Osteoblast (primary cell): Measurements from ENCODE around the gene AK8. TPM values are rescaled to one million over a fixed set of nuclear protein-coding genes. Genes with fewer than 3 reads are reported as not detected.

Experiments
- DNase-seq: peaks from one replicate; pipeline ENCODE4 v3.0.0; 2011; ENCODE audit warnings: low spot score, mixed read lengths; ENCODE audit not compliant: insufficient read length; ENCODE audit errors: missing footprints
- H2AFZ ChIP-seq: 2 replicates; pipeline ENCODE4 v1.6.0; 2011; ENCODE audit warnings: mild to moderate bottlenecking, low read length
- H3K27ac ChIP-seq: 2 replicates; pipeline ENCODE4 v1.5.1; 2011; ENCODE audit warnings: mild to moderate bottlenecking, low read depth, low read length, moderate library complexity
- H3K27me3 ChIP-seq: 2 replicates; pipeline ENCODE4 v1.6.0; 2012; ENCODE audit warnings: mild to moderate bottlenecking, control low read depth, inconsistent platforms, low read length, moderate library complexity; ENCODE audit not compliant: insufficient read depth
- H3K36me3 ChIP-seq: 2 replicates; pipeline ENCODE4 v1.5.1; 2011; ENCODE audit warnings: mild to moderate bottlenecking, low read length, control low read depth, moderate library complexity; ENCODE audit not compliant: insufficient read depth
- H3K4me1 ChIP-seq: 2 replicates; pipeline ENCODE4 v1.5.1; 2011; ENCODE audit warnings: mild to moderate bottlenecking, low read length, control low read depth, moderate library complexity; ENCODE audit not compliant: insufficient read depth
- H3K4me2 ChIP-seq: 2 replicates; pipeline ENCODE4 v1.6.0; 2011; ENCODE audit warnings: mild to moderate bottlenecking, low read length; ENCODE audit not compliant: insufficient read depth
- H3K4me3 ChIP-seq: fragments of 200-600 bp; sonication (generic); 3 replicates; pipeline ENCODE4 v1.5.1; 2012; ENCODE audit warnings: mild to moderate bottlenecking, low read length, inconsistent platforms; ENCODE audit not compliant: insufficient read depth
- H3K79me2 ChIP-seq: 2 replicates; pipeline ENCODE4 v1.6.0; 2012; ENCODE audit warnings: mild to moderate bottlenecking, low read length, control low read depth, inconsistent platforms; ENCODE audit not compliant: insufficient read depth
- H3K9me3 ChIP-seq: 2 replicates; pipeline ENCODE4 v1.5.1; 2011; ENCODE audit warnings: low read depth, low read length, control low read depth
- H4K20me1 ChIP-seq: 2 replicates; pipeline ENCODE4 v1.6.0; 2012; ENCODE audit warnings: mild to moderate bottlenecking, low read length, control low read depth; ENCODE audit not compliant: insufficient read depth
- CTCF ChIP-seq: IDR thresholded peaks from 2 replicates; pipeline ENCODE4 v1.5.1; 2011; ENCODE audit warnings: mild to moderate bottlenecking, low read depth, low read length, moderate library complexity; ENCODE audit errors: extremely low read depth
- total RNA-seq: library from RNA; depleted of rRNA; stranded (reverse); fragments of >200 nt; gene quantifications from 2 replicates; pipeline ENCODE4 v1.2.3, GENCODE V29; 2012

AK8 gene
- total RNA-seq, 1 donor: 1.1 TPM

GRCh38 chr9:132788378-132788777 is 89.7 kb downstream of the AK8 start:
- Histone ChIP-seq H3K27ac (no peak overlapping the region), H3K4me2 (no peak overlapping the region), H3K36me3 (no peaks in the 10 kb centered on the region), H3K4me1 (no peaks in the 10 kb centered on the region), H2AFZ (no peak overlapping the region), H3K4me3 (no peak overlapping the region), H3K79me2 (no peaks in the 10 kb centered on the region), H4K20me1 (no peaks in the 10 kb centered on the region), H3K27me3 (peaks cover 17% of the 10 kb centered on the region), H3K9me3 (no peaks in the 10 kb centered on the region)
- no peak for TF ChIP-seq CTCF
- DNase-seq: no peak

- no peak for DNase-seq
- H3K4me3 ChIP-seq: no peak overlapping the region
- H3K36me3 ChIP-seq: no peaks in the 10 kb centered on the region
- no peaks in the 10 kb centered on the region for H4K20me1 ChIP-seq
- H3K9me3 ChIP-seq: no peaks in the 10 kb centered on the region
- no peak for TF ChIP-seq CTCF
- H3K27ac ChIP-seq: no peak overlapping the region
- no peak overlapping the region for H2AFZ ChIP-seq
- H3K27me3 ChIP-seq: peaks cover 17% of the 10 kb centered on the region
- H3K4me2 ChIP-seq: no peak overlapping the region
- H3K79me2 ChIP-seq: no peaks in the 10 kb centered on the region
- H3K4me1 ChIP-seq: no peaks in the 10 kb centered on the region
Measured at GRCh38 chr9:132787748-132788159, 90.3 kb downstream of the AK8 start.

GRCh38 chr9:132784286-132784830 is 93.7 kb downstream of the AK8 start:
- no peaks in the 10 kb centered on the region for H3K9me3 ChIP-seq

GRCh38 chr9:132783006-132783405 is 95.1 kb downstream of the AK8 start:
- H3K4me1 ChIP-seq: no peaks in the 10 kb centered on the region
- H3K27me3 ChIP-seq: peaks cover 17% of the 10 kb centered on the region
- H3K27ac ChIP-seq: no peak overlapping the region
- no peak for TF ChIP-seq CTCF
- no peaks in the 10 kb centered on the region for H3K36me3 ChIP-seq
- no peaks in the 10 kb centered on the region for H3K9me3 ChIP-seq
- DNase-seq: no peak
- H3K79me2 ChIP-seq: no peaks in the 10 kb centered on the region
- no peak overlapping the region for H2AFZ ChIP-seq
- H3K4me2 ChIP-seq: no peak overlapping the region
- H3K4me3 ChIP-seq: no peak overlapping the region
- H4K20me1 ChIP-seq: no peaks in the 10 kb centered on the region

More at GRCh38 chr9:132784286-132784830, 93.7 kb downstream of the AK8 start:
- Histone ChIP-seq H3K4me2 (no peak overlapping the region), H4K20me1 (no peaks in the 10 kb centered on the region), H3K4me1 (no peaks in the 10 kb centered on the region), H3K27ac (no peak overlapping the region), H2AFZ (no peak overlapping the region), H3K4me3 (no peak overlapping the region), H3K36me3 (no peaks in the 10 kb centered on the region), H3K27me3 (peaks cover 17% of the 10 kb centered on the region), H3K79me2 (no peaks in the 10 kb centered on the region)
- no peak for TF ChIP-seq CTCF
- no peak for DNase-seq
